Measurements from ENCODE around the gene TMEM184B. TPM values are rescaled to one million over a fixed set of nuclear protein-coding genes. Genes with fewer than 3 reads are reported as not detected.
A peak's percentile ranks its signal among the peaks of the same experiment; 100 is the strongest.

Gene TMEM184B
- total RNA-seq, 1 donor from 2014 or later, result 88.0 TPM

GRCh38 chr22:38192475-38192863 is 80.3 kb downstream of the TMEM184B start:
- H3K27me3 Mint-ChIP-seq (ENCODE audit: unreplicated experiment), result no peaks in the 10 kb centered on the region
- TF ChIP-seq CTCF (IDR thresholded peaks at IDR 0.05), result no peak
- H3K9me3 Mint-ChIP-seq (ENCODE audit: unreplicated experiment), result no peaks in the 10 kb centered on the region
- H3K27ac Mint-ChIP-seq (ENCODE audit: unreplicated experiment), result no peak overlapping the region
- peaks cover 11% of the 10 kb centered on the region for H3K4me1 Mint-ChIP-seq (ENCODE audit: unreplicated experiment)
- DNase-seq (ENCODE audit: extremely low spot score, unreplicated experiment), result no peak
- H3K36me3 Mint-ChIP-seq (ENCODE audit: unreplicated experiment), result no peaks in the 10 kb centered on the region
- H3K4me3 Mint-ChIP-seq (ENCODE audit: unreplicated experiment), result no peak overlapping the region

- Mint-ChIP-seq H3K27me3 (ENCODE audit: unreplicated experiment) (no peaks in the 10 kb centered on the region), H3K4me1 (ENCODE audit: unreplicated experiment) (peaks cover 11% of the 10 kb centered on the region), H3K9me3 (ENCODE audit: unreplicated experiment) (no peaks in the 10 kb centered on the region), H3K36me3 (ENCODE audit: unreplicated experiment) (no peaks in the 10 kb centered on the region), H3K4me3 (ENCODE audit: unreplicated experiment) (peak overlapping the region; percentile 16), H3K27ac (ENCODE audit: unreplicated experiment) (peak overlapping the region; percentile 21)
- no peak for TF ChIP-seq CTCF (IDR thresholded peaks at IDR 0.05)
- DNase-seq (ENCODE audit: extremely low spot score, unreplicated experiment), result no peak
Observed at GRCh38 chr22:38191731-38192474, 80.9 kb downstream of the TMEM184B start.

GRCh38 chr22:38191055-38191454 is 81.8 kb downstream of the TMEM184B start:
- Mint-ChIP-seq H3K27ac (ENCODE audit: unreplicated experiment) (no peak overlapping the region), H3K9me3 (ENCODE audit: unreplicated experiment) (no peaks in the 10 kb centered on the region), H3K4me3 (ENCODE audit: unreplicated experiment) (no peak overlapping the region), H3K4me1 (ENCODE audit: unreplicated experiment) (peaks cover 14% of the 10 kb centered on the region), H3K27me3 (ENCODE audit: unreplicated experiment) (no peaks in the 10 kb centered on the region), H3K36me3 (ENCODE audit: unreplicated experiment) (no peaks in the 10 kb centered on the region)
- TF ChIP-seq CTCF (IDR thresholded peaks at IDR 0.05), result no peak
- DNase-seq (ENCODE audit: extremely low spot score, unreplicated experiment), result no peak

- no peak overlapping the region for H3K4me3 Mint-ChIP-seq (ENCODE audit: unreplicated experiment)
- H3K27me3 Mint-ChIP-seq (ENCODE audit: unreplicated experiment), result no peaks in the 10 kb centered on the region
- no peaks in the 10 kb centered on the region for H3K36me3 Mint-ChIP-seq (ENCODE audit: unreplicated experiment)
- no peak for DNase-seq (ENCODE audit: extremely low spot score, unreplicated experiment)
- peaks cover 14% of the 10 kb centered on the region for H3K4me1 Mint-ChIP-seq (ENCODE audit: unreplicated experiment)
- TF ChIP-seq CTCF (IDR thresholded peaks at IDR 0.05), result no peak
- no peaks in the 10 kb centered on the region for H3K9me3 Mint-ChIP-seq (ENCODE audit: unreplicated experiment)
- H3K27ac Mint-ChIP-seq (ENCODE audit: unreplicated experiment), result no peak overlapping the region
Observed at GRCh38 chr22:38190581-38190980, 82.2 kb downstream of the TMEM184B start.

GRCh38 chr22:38189104-38189503 is 83.7 kb downstream of the TMEM184B start:
- Mint-ChIP-seq H3K4me1 (ENCODE audit: unreplicated experiment) (peaks cover 10% of the 10 kb centered on the region), H3K9me3 (ENCODE audit: unreplicated experiment) (no peaks in the 10 kb centered on the region), H3K36me3 (ENCODE audit: unreplicated experiment) (no peaks in the 10 kb centered on the region), H3K4me3 (ENCODE audit: unreplicated experiment) (no peak overlapping the region), H3K27me3 (ENCODE audit: unreplicated experiment) (no peaks in the 10 kb centered on the region), H3K27ac (ENCODE audit: unreplicated experiment) (no peak overlapping the region)
- DNase-seq (ENCODE audit: extremely low spot score, unreplicated experiment), result no peak
- no peak for TF ChIP-seq CTCF (IDR thresholded peaks at IDR 0.05)

All from osteocyte (in vitro differentiated cells).